ES-I3 (cell line): ENCODE measurements around the gene TAF7.
A peak's percentile ranks its signal among the peaks of the same experiment; 100 is the strongest.
"Not testable (repeated sequence)": the region's sequence is repeated elsewhere in the genome, so short reads cannot be mapped to it uniquely, and the experiment has no call there.

Experiments used
- H3K36me3 ChIP-seq: 2 replicates; pipeline ENCODE4 v1.6.1; 2013; ENCODE audit warnings: mild to moderate bottlenecking, low read length, control low read depth, moderate library complexity; ENCODE audit not compliant: insufficient read depth
- H3K4me1 ChIP-seq: 2 replicates; pipeline ENCODE4 v1.6.1; 2013; ENCODE audit warnings: mild to moderate bottlenecking, control low read depth, low read length; ENCODE audit not compliant: insufficient read depth
- H3K9ac ChIP-seq: 2 replicates; pipeline ENCODE4 v1.6.1; 2013; ENCODE audit warnings: low read depth, mild to moderate bottlenecking, low read length, moderate library complexity
- H3K9me3 ChIP-seq: 2 replicates; pipeline ENCODE4 v1.6.1; 2013; ENCODE audit warnings: mild to moderate bottlenecking, low read length, moderate library complexity; ENCODE audit not compliant: control insufficient read depth, insufficient read depth

TAF7 gene

DNA sequence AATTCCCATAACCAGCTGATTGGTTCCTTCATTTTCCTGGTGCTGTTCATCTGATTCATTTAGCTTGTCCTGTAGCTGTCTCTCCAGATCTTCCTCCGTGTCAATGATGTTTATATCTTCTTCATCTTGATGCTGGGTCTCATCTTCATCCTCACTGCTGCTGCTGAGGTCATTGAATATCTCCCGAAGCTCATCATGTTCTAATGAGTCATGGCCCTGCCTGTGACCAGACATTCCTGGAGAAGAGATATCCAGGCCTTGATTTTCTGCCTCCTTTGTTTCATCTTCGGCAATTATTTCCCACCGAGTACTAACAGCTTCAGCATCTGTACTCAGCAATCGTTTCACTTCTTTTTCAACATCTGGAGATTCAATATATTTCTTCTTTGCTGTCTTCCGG is 1.4 kb downstream of the TAF7 start:
- Histone ChIP-seq H3K9me3 (peaks cover 20% of the 10 kb centered on the region), H3K4me1 (no peaks in the 10 kb centered on the region; the same call in 1 of the 2 replicates), H3K9ac (peak overlapping the region; percentile 99; the same call in 1 of the 2 replicates), H3K36me3 (peaks cover 17% of the 10 kb centered on the region)

DNA sequence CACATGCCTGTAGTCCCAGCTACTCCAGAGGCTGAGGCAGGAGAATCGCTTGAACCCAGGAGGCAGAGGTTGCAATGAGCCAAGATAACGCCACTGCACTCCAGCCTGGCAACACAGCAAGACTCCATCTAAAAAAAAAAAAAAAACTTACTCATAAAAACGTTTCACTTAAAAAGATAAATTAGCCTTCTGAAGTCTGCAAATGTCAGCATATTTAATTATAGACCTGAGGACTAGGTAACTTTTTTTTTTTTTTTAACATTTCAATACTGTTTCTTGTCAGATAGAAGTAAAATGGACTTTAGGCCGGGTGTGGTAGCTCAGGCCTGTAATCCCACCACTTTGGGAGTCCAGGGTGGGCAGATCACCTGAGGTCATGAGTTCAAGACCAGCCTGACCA is 3.6 kb downstream of the TAF7 start:
- Histone ChIP-seq H3K36me3 (peaks cover 17% of the 10 kb centered on the region), H3K9me3 (peaks cover 20% of the 10 kb centered on the region)
- not testable (repeated sequence) for H3K4me1 ChIP-seq, H3K9ac ChIP-seq

DNA sequence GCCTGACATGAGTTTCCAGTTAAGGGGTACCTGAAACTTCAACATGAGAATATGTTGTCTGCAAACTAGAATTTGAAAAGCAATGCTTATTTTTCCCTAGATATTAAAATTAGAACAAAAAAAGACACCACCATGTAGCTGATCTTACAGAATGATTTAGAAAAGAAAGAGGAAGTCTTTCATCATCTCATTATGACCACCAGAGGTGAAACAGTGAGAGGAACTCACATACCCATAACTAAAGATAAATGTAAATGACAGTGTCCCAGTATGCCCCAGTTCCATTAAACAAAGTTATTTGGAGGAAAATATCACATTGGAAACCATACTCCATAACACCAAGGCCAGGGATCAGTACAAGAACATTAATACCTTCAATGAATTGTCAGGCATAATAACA is 6.9 kb downstream of the TAF7 start:
- Histone ChIP-seq H3K36me3 (peaks cover 8% of the 10 kb centered on the region), H3K4me1 (no peaks in the 10 kb centered on the region; the same call in 1 of the 2 replicates), H3K9me3 (peaks cover 10% of the 10 kb centered on the region), H3K9ac (no peak overlapping the region)

DNA sequence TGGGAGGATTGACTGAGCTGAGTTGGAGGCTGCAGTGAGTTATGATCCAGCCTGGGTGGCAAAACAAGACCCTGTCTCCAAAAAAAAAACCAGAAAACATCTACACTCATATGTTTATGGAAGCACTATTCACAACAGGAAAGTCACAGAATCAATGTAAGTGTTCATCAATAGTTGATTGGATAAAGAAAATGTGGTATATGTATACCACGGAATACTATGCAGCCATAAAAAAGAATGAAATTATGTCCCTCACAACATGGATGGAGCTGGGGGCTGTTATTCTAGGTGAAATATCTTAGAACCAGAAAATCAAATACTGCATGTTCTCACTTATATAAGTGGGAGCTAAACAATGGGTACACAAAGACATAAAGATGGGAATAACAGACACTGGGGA is 14.0 kb downstream of the TAF7 start:
- Histone ChIP-seq H3K9me3 (0 out of 2 replicates have a peak, but pooled peaks cover 2% of the 10 kb centered on the region), H3K36me3 (no peaks in the 10 kb centered on the region; the same call in 1 of the 2 replicates), H3K9ac (no peak overlapping the region), H3K4me1 (no peaks in the 10 kb centered on the region)

DNA sequence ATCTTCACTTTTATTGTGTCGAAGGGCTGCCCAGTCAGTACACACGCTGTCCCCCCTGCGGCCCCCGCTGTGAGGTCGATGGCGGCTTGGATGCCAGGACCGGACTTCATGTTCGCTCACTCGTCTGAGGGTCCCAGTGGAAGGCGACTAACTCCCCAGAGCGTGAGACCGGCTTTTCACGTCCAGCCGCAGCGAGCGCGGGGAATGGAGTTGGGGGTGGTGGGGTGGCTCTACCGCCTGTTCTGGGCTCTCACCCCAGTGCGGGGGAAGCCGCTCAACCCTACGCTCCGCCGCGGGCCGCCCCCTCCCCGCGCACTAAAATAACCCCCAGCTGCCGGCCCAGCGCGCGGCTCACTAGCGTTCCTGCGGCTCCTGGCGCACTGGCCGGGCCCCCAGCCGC is 16.8 kb downstream of the TAF7 start, which contains the start of gene SLC25A2:
TSS of gene SLC25A2 (minus strand) at position 294 of the 400 bp plus-strand sequence. CDS start at position 110, 184 bp downstream.
- H3K9ac ChIP-seq, result no peak within 1 kb of the TSS
- H3K4me1 ChIP-seq, result no peaks in the 10 kb centered on the region
- H3K9me3 ChIP-seq, result 0 out of 2 replicates have a peak, but pooled peaks cover 2% of the 10 kb centered on the region
- no peaks in the 10 kb centered on the region for H3K36me3 ChIP-seq

DNA sequence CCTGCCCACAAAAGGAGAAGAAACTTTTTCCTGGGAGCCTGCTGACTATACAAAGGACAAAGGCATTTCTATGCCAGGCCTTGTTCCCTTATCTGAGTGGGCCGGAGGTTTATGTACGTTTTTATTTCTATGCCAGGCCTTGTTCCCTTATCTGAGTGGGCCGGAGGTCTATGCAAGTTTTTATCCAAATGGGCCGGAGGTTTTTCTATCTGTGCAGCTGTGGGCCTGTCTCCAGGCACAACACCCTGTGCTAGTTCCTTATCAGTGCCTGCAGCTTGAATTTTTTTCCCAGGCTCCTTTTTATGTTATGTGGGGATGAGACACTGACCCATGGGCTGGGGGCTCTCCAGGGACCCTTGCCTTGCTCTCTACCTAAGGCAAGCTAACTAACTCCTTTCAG is 22.2 kb downstream of the TAF7 start:
- no peaks in the 10 kb centered on the region for H3K4me1 ChIP-seq
- no peaks in the 10 kb centered on the region for H3K36me3 ChIP-seq
- no peak overlapping the region for H3K9ac ChIP-seq

DNA sequence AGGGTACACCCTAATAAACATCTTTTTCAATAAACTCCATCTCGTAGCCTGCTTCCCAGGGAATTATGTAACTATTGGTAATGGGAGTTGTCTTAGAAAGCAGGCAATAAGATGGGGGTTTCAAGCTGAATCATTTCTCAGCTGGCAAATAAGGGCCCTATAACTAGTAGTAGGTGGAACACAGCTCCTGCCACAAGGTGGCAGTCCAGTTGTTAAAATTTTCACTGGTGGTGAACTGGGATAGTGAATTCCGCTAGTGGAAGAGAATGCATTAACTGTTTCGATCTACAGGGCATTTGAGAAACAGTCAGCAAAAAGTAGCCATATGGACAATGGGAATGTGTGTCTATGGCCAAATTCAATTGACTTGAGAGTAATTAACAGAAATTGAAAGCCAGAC is 47.7 kb downstream of the TAF7 start:
- Histone ChIP-seq H3K36me3 (no peaks in the 10 kb centered on the region), H3K9me3 (peaks cover 2% of the 10 kb centered on the region; the same call in 1 of the 2 replicates), H3K4me1 (no peaks in the 10 kb centered on the region), H3K9ac (no peak overlapping the region)

More for the DNA sequence above, 22.2 kb downstream of the TAF7 start:
- H3K9me3 ChIP-seq, result 0 out of 2 replicates have a peak, but pooled peaks cover 2% of the 10 kb centered on the region

DNA sequence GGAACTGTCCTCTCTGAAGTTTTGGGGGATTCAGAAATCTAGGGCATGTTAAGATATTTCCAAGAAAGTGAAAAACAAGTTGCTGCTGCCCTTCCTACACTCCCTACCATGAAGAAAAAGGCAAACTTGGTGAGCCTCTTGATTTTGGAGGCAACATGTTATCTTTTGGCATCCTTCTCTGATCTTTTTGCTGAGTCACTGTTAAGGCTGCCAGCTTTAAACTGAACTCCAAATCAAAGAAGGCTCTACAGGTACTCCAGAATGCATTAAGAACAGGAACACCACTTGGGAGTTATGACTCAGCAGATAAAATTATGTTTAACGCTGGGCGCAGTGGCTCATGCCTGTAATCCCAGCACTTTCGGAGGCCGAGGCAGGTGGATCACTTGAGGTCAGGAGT is 51.4 kb downstream of the TAF7 start:
- Histone ChIP-seq H3K9ac (no peak overlapping the region), H3K36me3 (no peaks in the 10 kb centered on the region), H3K4me1 (no peaks in the 10 kb centered on the region), H3K9me3 (peaks cover 9% of the 10 kb centered on the region)
